GOT3 (cell line): ENCODE data around the gene UBE2Q1.

Experiments
- DNase-seq: peaks from one replicate; lab custom pipeline; 2025; ENCODE audit warnings: mixed read lengths; lab: John Stamatoyannopoulos, UW

The UBE2Q1 gene

DNA sequence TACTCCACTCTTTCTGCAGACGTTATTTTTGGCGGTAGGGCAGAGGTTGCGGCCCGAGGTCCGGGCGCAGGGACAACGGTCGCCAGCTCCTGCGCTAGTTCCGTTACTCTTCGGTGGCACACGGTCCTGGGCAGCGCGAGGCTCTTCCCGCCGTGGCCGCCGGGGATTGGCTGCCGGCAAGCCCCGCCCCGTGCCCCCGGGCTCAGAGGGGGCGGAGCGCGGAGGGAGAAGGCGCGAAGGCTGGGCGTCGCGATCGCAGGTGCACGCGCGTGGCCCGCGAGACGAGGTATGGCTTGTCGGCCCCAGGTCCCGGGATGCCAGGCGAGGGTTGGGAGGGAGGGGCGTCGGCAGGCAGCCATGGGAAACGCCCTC is 55.7 kb downstream of the UBE2Q1 start:
- DNase-seq: no peak

- no peak for DNase-seq
Measured at GRCh38 chr1:154502066-154502743, 56.3 kb downstream of the UBE2Q1 start, which contains the start of the genes SHE and TDRD10. Gene SHE (minus strand): TSS chr1:154502412. CDS start chr1:154502026, 386 bp downstream. Gene TDRD10 (plus strand): TSS chr1:154502219. CDS start chr1:154506904, 4,685 bp downstream.

DNA sequence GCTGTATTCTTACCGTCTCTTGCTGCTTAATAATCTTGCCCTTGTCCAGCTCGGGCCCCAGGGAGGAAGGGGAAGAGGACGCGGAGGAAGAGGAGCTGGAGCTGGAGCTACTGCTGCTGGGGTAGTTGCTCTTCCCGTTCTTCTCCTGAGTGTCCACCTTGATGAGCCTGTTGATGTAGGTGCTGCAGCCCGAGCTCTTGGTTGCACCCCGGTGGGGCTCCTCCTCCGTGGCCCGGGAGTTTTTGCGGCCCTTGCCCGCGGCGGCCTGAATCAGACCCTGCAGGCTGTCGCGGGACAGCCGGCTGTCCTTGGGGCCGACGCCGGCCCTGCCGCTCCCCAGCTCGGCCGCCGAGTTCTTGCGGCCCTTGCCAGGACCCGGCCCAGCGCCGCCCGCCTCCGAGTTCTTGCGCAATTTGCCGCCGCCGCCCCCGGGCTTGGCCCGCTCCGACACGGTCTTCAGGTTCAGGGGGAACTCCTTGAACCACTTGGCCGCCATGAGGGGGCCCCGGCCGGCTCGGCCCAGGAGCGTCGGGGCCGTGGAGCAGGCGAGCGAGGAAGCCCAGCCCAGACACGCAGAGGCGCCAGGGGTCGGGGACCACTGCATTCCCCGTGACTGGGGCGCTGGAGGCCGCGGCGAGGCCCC is 56.9 kb downstream of the UBE2Q1 start:
- no peak for DNase-seq

DNA sequence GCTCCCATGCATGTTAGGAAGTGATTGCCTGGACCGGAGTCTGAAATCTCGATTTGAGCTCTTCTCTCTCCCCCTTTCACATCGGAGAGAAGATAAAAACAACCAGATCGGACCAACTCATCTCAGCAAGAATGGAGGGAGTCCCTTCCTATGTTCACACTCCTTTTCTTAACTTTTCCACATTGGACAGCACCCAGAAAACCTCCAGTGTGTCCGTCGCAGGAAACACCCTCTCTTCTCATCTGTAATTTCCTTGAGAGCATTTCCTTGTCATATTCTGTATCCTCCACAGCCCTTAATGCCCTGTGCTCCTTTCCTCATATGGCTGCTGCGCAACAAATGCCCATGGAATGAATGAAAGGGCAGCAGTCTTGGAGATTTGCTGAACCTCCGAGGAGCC is 57.9 kb downstream of the UBE2Q1 start:
- no peak for DNase-seq

GRCh38 chr1:154499446-154499845 is 59.0 kb downstream of the UBE2Q1 start:
- no peak for DNase-seq
